RWPE2 (cell line): Measurements from ENCODE around the gene PDP2.

Experiments used
- ATAC-seq: fragments of 200-7000 bp; cut with Tn5 transposase; 3 replicates; pipeline ENCODE4 v1.9.1; 2021; ENCODE audit warnings: low read depth
- DNase-seq: peaks from one replicate; pipeline ENCODE4 v3.0.0-alpha.2; 2020; ENCODE audit warnings: low spot score
- H3K27ac ChIP-seq: fragments of 450-650 bp; 2 replicates; pipeline ENCODE4 v1.5.1; 2017; ENCODE audit warnings: mild to moderate bottlenecking; ENCODE audit not compliant: poor library complexity, severe bottlenecking
- H3K27me3 ChIP-seq: fragments of 250-450 bp; sonication (Bioruptor Pico); 2 replicates; pipeline ENCODE4 v1.5.1; 2021; ENCODE audit warnings: mild to moderate bottlenecking, moderate library complexity; ENCODE audit not compliant: insufficient read depth, poor library complexity, severe bottlenecking
- H3K36me3 ChIP-seq: fragments of 250-450 bp; sonication (Bioruptor Pico); 2 replicates; pipeline ENCODE4 v1.5.1; 2020; ENCODE audit warnings: low read depth, mild to moderate bottlenecking, moderate library complexity
- H3K4me1 ChIP-seq: fragments of 250-450 bp; sonication (Bioruptor Pico); 2 replicates; pipeline ENCODE4 v1.5.1; 2021; ENCODE audit warnings: mild to moderate bottlenecking, moderate library complexity; ENCODE audit not compliant: insufficient read depth, poor library complexity, severe bottlenecking
- H3K4me3 ChIP-seq: fragments of 250-450 bp; sonication (Bioruptor Pico); 2 replicates; pipeline ENCODE4 v1.5.1; 2021; ENCODE audit warnings: mild to moderate bottlenecking, moderate library complexity; ENCODE audit not compliant: severe bottlenecking
- H3K9me3 ChIP-seq: fragments of 250-450 bp; sonication (Bioruptor Pico); 2 replicates; pipeline ENCODE4 v1.5.1; 2021; ENCODE audit warnings: mild to moderate bottlenecking, moderate library complexity; ENCODE audit not compliant: severe bottlenecking
- CTCF ChIP-seq: fragments of 450-650 bp; IDR thresholded peaks from one replicate; pipeline ENCODE4 v1.5.1; 2017; ENCODE audit warnings: mild to moderate bottlenecking, moderate library complexity; ENCODE audit not compliant: poor library complexity, severe bottlenecking

Gene PDP2

GRCh38 chr16:66872943-66873684 is 7.2 kb upstream of the PDP2 start:
- peak overlapping the region; percentile 6 for H3K4me3 ChIP-seq
- TF ChIP-seq CTCF: peak; percentile 96
- H3K27ac ChIP-seq: peak overlapping the region; percentile 63
- DNase-seq (peak; percentile 96), ATAC-seq (peak; percentile 90)
- no peaks in the 10 kb centered on the region for H3K9me3 ChIP-seq
- no peaks in the 10 kb centered on the region for H3K36me3 ChIP-seq
- H3K4me1 ChIP-seq: peaks cover 4% of the 10 kb centered on the region
- H3K27me3 ChIP-seq: no peaks in the 10 kb centered on the region

- Histone ChIP-seq H3K4me1 (peaks cover 3% of the 10 kb centered on the region), H3K27me3 (no peaks in the 10 kb centered on the region), H3K27ac (peak overlapping the region; percentile 63), H3K9me3 (no peaks in the 10 kb centered on the region), H3K4me3 (no peak overlapping the region), H3K36me3 (no peaks in the 10 kb centered on the region)
- no peak for TF ChIP-seq CTCF
- ATAC-seq (no peak), DNase-seq (no peak)
These were observed 6.6 kb upstream of the PDP2 start for GRCh38 chr16:66873685-66874055.

GRCh38 chr16:66874079-66874775 is 6.1 kb upstream of the PDP2 start:
- no peak for TF ChIP-seq CTCF
- no peaks in the 10 kb centered on the region for H3K27me3 ChIP-seq
- DNase-seq: no peak
- H3K36me3 ChIP-seq: no peaks in the 10 kb centered on the region
- no peak for ATAC-seq
- peaks cover 3% of the 10 kb centered on the region for H3K4me1 ChIP-seq
- H3K4me3 ChIP-seq: no peak overlapping the region
- peak overlapping the region; percentile 63 for H3K27ac ChIP-seq
- H3K9me3 ChIP-seq: no peaks in the 10 kb centered on the region

- H3K4me1 ChIP-seq: peaks cover 10% of the 10 kb centered on the region
- no peak for ATAC-seq
- DNase-seq: no peak
- H3K4me3 ChIP-seq: no peak overlapping the region
- no peak for TF ChIP-seq CTCF
- H3K9me3 ChIP-seq: no peaks in the 10 kb centered on the region
- no peak overlapping the region for H3K27ac ChIP-seq
- no peaks in the 10 kb centered on the region for H3K27me3 ChIP-seq
- peaks cover 7% of the 10 kb centered on the region; the same call in 1 of the 2 replicates for H3K36me3 ChIP-seq
These were observed 2.2 kb upstream of the PDP2 start for GRCh38 chr16:66878067-66878466.

- Histone ChIP-seq H3K4me1 (peaks cover 6% of the 10 kb centered on the region), H3K4me3 (peak overlapping the region; percentile 63), H3K36me3 (peaks cover 34% of the 10 kb centered on the region), H3K27me3 (no peaks in the 10 kb centered on the region), H3K27ac (peak overlapping the region; percentile 34), H3K9me3 (no peaks in the 10 kb centered on the region)
- DNase-seq: no peak
- TF ChIP-seq CTCF: no peak
- peak; percentile 19; the same call in 2 of the 3 replicates for ATAC-seq
These were observed 701 bp downstream of the PDP2 start for GRCh38 chr16:66881014-66881417.
